CD4-positive, alpha-beta memory T cell (primary cell): ENCODE data around the gene GPLD1. TPM values are rescaled to one million over a fixed set of nuclear protein-coding genes. Genes with fewer than 3 reads are reported as not detected.

ENCODE experiments used
- CTCF ChIA-PET: fragments of 350-600 bp; sonication (Branson Sonifier 250); formaldehyde crosslinking; loops from one replicate; lab custom pipeline; 2021; ENCODE audit warnings: inconsistent platforms; ENCODE audit not compliant: partially characterized antibody; lab: Charles Lee
- POLR2A ChIA-PET: fragments of 350-600 bp; sonication (Branson Sonifier 250); formaldehyde crosslinking; loops from one replicate; lab custom pipeline; 2021; ENCODE audit not compliant: partially characterized antibody; lab: Charles Lee
- DNase-seq, 5 donors: peaks; one replicate each; pipeline versions ENCODE4 v3.0.0 to v3.0.0-alpha.2; 2020 to 2022; ENCODE audit warnings: mixed read lengths in 1 of 5
- H3K27ac ChIP-seq: one replicate; pipeline ENCODE4 v1.7.0; 2013; ENCODE audit warnings: low read depth, low read length
- H3K27me3 ChIP-seq: 2 replicates; pipeline ENCODE4 v1.7.0; 2013; ENCODE audit warnings: mild to moderate bottlenecking, low read length, moderate library complexity; ENCODE audit not compliant: insufficient read depth
- H3K36me3 ChIP-seq: 2 replicates; pipeline ENCODE4 v1.7.0; 2013; ENCODE audit warnings: mild to moderate bottlenecking, low read length, moderate library complexity; ENCODE audit not compliant: insufficient read depth
- H3K4me1 ChIP-seq: 2 replicates; pipeline ENCODE4 v1.7.0; 2013; ENCODE audit warnings: mild to moderate bottlenecking, low read length, moderate library complexity; ENCODE audit not compliant: insufficient read depth
- H3K4me3 ChIP-seq, 2 donors: one replicate each; pipeline ENCODE4 v1.7.0; 2013; ENCODE audit warnings: low read length in 2 of 2, mild to moderate bottlenecking in 1 of 2
- H3K9me3 ChIP-seq, 2 donors: one replicate each; pipeline ENCODE4 v1.7.0; 2013; ENCODE audit warnings: low read length in 2 of 2, control low read depth in 1 of 2; ENCODE audit not compliant: control insufficient read depth in 1 of 2
- H3K27ac Mint-ChIP-seq, 7 donors: one replicate each; pipeline ENCODE4 v1.8.0; 2020 to 2021; ENCODE audit warnings: mixed read lengths in 7 of 7, mild to moderate bottlenecking in 6 of 7, inconsistent platforms in 3 of 7, moderate library complexity in 3 of 7
- H3K27me3 Mint-ChIP-seq, 2 donors: one replicate each; pipeline ENCODE4 v1.8.0; 2020 to 2021; ENCODE audit warnings: mixed read lengths in 2 of 2
- H3K36me3 Mint-ChIP-seq, 2 donors: one replicate each; pipeline ENCODE4 v1.8.0; 2020 to 2021; ENCODE audit warnings: mixed read lengths in 2 of 2, inconsistent platforms in 1 of 2, mild to moderate bottlenecking in 1 of 2
- H3K4me1 Mint-ChIP-seq, 4 donors: one replicate each; pipeline ENCODE4 v1.8.0; 2020 to 2021; ENCODE audit warnings: mixed read lengths in 4 of 4, mild to moderate bottlenecking in 1 of 4
- H3K4me3 Mint-ChIP-seq, 8 donors: one replicate each; pipeline ENCODE4 v1.8.0; 2020 to 2021; ENCODE audit warnings: mixed read lengths in 8 of 8, mild to moderate bottlenecking in 7 of 8, moderate library complexity in 6 of 8, inconsistent platforms in 3 of 8
- H3K9me3 Mint-ChIP-seq, 8 donors: one replicate each; pipeline ENCODE4 v1.8.0; 2020 to 2021; ENCODE audit warnings: mixed read lengths in 8 of 8, mild to moderate bottlenecking in 5 of 8, inconsistent platforms in 3 of 8, moderate library complexity in 1 of 8
- intact Hi-C: fragments of 100-400 bp; cut with micrococcal nuclease; formaldehyde crosslinking; loops from one replicate; pipeline ENCODE4 v1.15.1; 2023
- polyA plus RNA-seq, 2 donors: library from polyadenylated mRNA; unstranded; fragments of 300-500 nt; fragmentation: Illumina TruSeq; gene quantifications; one replicate each; pipeline ENCODE4 v1.2.3, GENCODE V29; 2021
- total RNA-seq, 2 experiments: library from RNA; stranded (reverse); gene quantifications; one replicate each; pipeline ENCODE4 v1.2.3, GENCODE V29; 2021

Gene GPLD1
- total and polyA plus RNA-seq, 4 experiments from 2014 or later, result 0.30 to 1.4 (median 0.49) TPM; not detected in 1

DNA sequence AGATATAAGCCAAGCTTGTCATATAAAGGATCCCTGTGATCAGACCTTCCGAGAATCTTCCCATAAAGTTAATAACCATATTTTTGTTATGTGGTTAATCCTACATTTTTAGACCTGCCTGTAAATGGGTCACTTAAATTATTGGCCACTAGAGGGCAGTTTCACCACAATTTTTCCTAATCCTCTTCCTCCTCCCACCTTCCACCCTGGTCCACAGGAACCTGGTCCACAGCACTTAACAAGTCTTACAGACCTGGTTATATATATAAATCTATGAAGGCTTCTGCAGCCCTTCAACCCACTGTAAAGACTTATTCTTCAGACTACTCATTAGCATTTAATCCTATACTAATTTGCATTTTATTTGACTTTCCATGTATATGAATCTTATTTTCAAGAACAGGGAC is 58.3 kb downstream of the GPLD1 start:
- peaks cover 0 to 1% (median 0%) of the 10 kb centered on the region in 4 donors for H3K4me1 Mint-ChIP-seq
- Histone ChIP-seq H3K36me3 (no peaks in the 10 kb centered on the region), H3K27me3 (no peaks in the 10 kb centered on the region), H3K4me3 (no peak overlapping the region), H3K9me3 (no peaks in the 10 kb centered on the region), H3K4me1 (no peaks in the 10 kb centered on the region), H3K27ac (no peak overlapping the region)
- no peaks in the 10 kb centered on the region for H3K9me3 Mint-ChIP-seq
- H3K27ac Mint-ChIP-seq, result no peak overlapping the region
- peaks cover 0 to 10% of the 10 kb centered on the region in 2 donors for H3K36me3 Mint-ChIP-seq
- CTCF ChIA-PET, result interaction anchor here (0.7 to 4.8 kb wide), 13 partner anchors 8 to 640 kb away, joined by 3 to 34 read pairs (median 3); partner anchors contain the start of gene ALDH5A1
- H3K4me3 Mint-ChIP-seq, result no peak overlapping the region
- no peaks in the 10 kb centered on the region for H3K27me3 Mint-ChIP-seq
- intact Hi-C loops, result loop anchor here (1.0 to 5.0 kb wide), 2 partner anchors 152 to 586 kb away; no protein-coding TSS in a partner anchor
- DNase-seq, result peak in 4 of 5 donors; percentile 15 to 33 (median 28)
- POLR2A ChIA-PET, result no interaction called here

DNA sequence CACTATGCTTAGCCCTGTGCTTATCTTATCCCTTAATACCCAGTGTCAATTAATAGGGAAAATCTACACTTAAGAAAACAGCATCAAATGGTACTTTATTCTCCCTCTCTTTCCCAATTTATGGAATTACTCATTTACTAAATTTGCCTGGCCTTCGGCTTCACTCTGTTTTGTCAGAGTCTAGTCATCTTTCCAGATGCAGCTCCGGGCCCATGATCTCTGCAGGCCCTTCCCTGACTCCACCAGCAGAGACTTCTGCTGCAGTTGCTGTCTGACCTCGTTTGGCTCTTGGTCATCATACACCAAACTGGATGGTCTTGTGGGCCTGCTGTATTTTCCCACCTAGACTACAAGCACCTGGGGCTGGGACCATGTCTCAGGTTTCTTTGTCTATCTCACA is 59.3 kb downstream of the GPLD1 start:
- Mint-ChIP-seq H3K4me1 (peaks cover 0 to 1% (median 0%) of the 10 kb centered on the region in 4 donors), H3K4me3 (no peak overlapping the region), H3K36me3 (peaks cover 0 to 17% of the 10 kb centered on the region in 2 donors), H3K27me3 (no peaks in the 10 kb centered on the region), H3K27ac (no peak overlapping the region), H3K9me3 (no peaks in the 10 kb centered on the region)
- H3K27ac ChIP-seq, result no peak overlapping the region
- intact Hi-C loops, result loop anchor here (5.0 kb wide), 1 partner anchor 587 kb away; no protein-coding TSS in a partner anchor
- DNase-seq, result no peak
- ChIA-PET POLR2A (no interaction called here), CTCF (interaction anchor here (0.9 to 4.8 kb wide), 11 partner anchors 8 to 641 kb away, joined by 3 to 34 read pairs (median 4); partner anchors contain the start of gene ALDH5A1)
- H3K9me3 ChIP-seq, result no peaks in the 10 kb centered on the region
- no peak overlapping the region for H3K4me3 ChIP-seq
- no peaks in the 10 kb centered on the region for H3K27me3 ChIP-seq
- no peaks in the 10 kb centered on the region for H3K36me3 ChIP-seq
- no peaks in the 10 kb centered on the region for H3K4me1 ChIP-seq

DNA sequence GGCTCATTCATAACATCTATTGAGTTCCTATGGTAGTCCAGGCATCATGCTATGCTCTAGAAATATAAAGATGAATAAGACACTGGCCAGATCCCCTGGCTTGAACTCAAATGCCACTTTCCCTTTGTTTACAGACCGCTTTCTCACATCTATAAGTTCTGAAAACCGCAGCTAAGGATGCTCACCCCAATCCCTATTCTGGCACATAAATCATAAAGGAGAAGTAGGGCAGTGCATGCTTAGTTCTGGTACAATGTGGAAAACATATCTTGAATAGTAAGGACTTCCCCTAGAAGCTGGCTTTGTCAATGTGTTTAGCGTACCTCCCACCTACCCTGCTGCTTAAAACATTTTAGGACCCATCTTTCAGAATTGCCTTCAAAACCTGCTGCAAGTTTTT is 60.2 kb downstream of the GPLD1 start:
- Mint-ChIP-seq H3K36me3 (peaks cover 8 to 26% of the 10 kb centered on the region in 2 donors), H3K4me3 (no peak overlapping the region), H3K9me3 (no peaks in the 10 kb centered on the region), H3K27ac (no peak overlapping the region), H3K4me1 (peaks cover 0 to 1% (median 0%) of the 10 kb centered on the region in 4 donors), H3K27me3 (no peaks in the 10 kb centered on the region)
- Histone ChIP-seq H3K27me3 (no peaks in the 10 kb centered on the region), H3K36me3 (peaks cover 8% of the 10 kb centered on the region), H3K4me3 (no peak overlapping the region), H3K4me1 (no peaks in the 10 kb centered on the region), H3K27ac (no peak overlapping the region), H3K9me3 (no peaks in the 10 kb centered on the region)
- intact Hi-C loops, result no loop called here
- POLR2A ChIA-PET, result no interaction called here
- DNase-seq, result no peak
- CTCF ChIA-PET, result interaction anchor here (1.1 to 4.8 kb wide), 4 partner anchors 7 to 94 kb away, joined by 3 to 34 read pairs (median 9); no protein-coding TSS in a partner anchor

DNA sequence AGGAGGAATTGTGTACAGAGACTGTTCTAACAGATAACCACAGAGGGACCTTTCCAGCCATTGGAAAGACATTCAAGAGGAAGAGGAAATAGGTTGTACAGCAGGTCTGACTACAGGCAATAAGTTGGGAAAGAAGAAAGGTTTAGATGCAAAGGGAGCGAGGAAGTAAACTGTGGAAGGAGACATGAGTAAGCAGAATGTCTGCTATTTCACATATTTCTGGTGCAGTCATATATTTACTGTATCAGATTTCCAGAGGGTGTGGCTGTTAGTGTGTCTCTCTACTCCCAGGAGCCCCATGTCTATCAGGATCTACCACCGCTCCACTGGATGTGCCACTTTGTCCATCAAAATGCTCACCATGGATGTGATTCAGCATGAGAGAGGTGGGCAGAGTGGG is 60.8 kb downstream of the GPLD1 start:
- H3K27ac ChIP-seq, result no peak overlapping the region
- intact Hi-C loops, result no loop called here
- H3K36me3 Mint-ChIP-seq, result peaks cover 9 to 29% of the 10 kb centered on the region in 2 donors
- peaks cover 0 to 1% (median 0%) of the 10 kb centered on the region in 4 donors for H3K4me1 Mint-ChIP-seq
- peaks cover 13% of the 10 kb centered on the region for H3K36me3 ChIP-seq
- no peaks in the 10 kb centered on the region for H3K4me1 ChIP-seq
- H3K27me3 ChIP-seq, result no peaks in the 10 kb centered on the region
- H3K4me3 Mint-ChIP-seq, result no peak overlapping the region
- POLR2A ChIA-PET, result no interaction called here
- no peak overlapping the region for H3K4me3 ChIP-seq
- no peaks in the 10 kb centered on the region for H3K9me3 Mint-ChIP-seq
- H3K27ac Mint-ChIP-seq, result peak overlapping the region in 2 of 7 donors; percentile 7 to 19
- DNase-seq, result no peak
- CTCF ChIA-PET, result interaction anchor here (4.8 kb wide), 1 partner anchor 91 kb away, joined by 34 read pairs; no protein-coding TSS in a partner anchor
- no peaks in the 10 kb centered on the region for H3K9me3 ChIP-seq
- H3K27me3 Mint-ChIP-seq, result no peaks in the 10 kb centered on the region

DNA sequence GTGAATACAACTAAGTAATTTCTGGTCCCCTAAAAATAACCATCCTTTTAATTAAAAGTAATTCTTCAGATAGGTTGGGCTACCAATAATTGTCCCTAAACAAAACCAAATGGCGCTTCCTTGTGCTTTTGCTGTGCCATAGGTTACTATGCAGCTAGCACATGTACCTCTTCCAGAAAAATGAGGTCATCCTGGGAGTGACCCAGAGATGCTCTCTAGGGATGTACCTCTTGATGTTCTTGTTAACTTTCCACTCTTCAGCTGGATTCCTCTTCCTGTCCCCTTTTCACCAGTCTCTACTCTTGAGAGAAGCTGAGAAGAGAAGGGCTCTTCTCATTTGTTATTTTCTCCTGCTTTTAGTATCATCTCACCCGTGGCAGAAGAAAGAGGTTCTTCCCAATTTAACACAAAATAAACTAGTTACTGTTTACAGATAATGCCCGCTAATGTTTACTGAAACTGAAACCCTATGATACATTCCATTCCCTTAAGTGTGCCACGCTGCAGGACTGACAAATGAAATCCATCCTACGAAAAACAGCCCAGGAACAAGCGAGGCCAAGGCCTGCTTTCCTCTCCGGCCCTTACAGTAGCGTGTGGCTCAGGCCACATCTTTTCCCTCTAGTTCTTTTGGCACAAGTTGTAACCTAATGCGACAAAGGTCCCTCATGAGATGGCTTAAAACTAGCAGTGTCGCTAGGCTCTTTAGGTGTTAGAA is 62.5 kb downstream of the GPLD1 start:
- Histone ChIP-seq H3K4me1 (no peaks in the 10 kb centered on the region), H3K4me3 (no peak overlapping the region), H3K36me3 (peaks cover 21% of the 10 kb centered on the region), H3K27ac (no peak overlapping the region), H3K27me3 (no peaks in the 10 kb centered on the region), H3K9me3 (no peaks in the 10 kb centered on the region)
- Mint-ChIP-seq H3K27me3 (no peaks in the 10 kb centered on the region), H3K36me3 (peaks cover 17 to 45% of the 10 kb centered on the region in 2 donors), H3K27ac (peak overlapping the region in 3 of 7 donors; percentile 0 to 37 (median 7)), H3K4me1 (peaks cover 0 to 1% (median 0%) of the 10 kb centered on the region in 4 donors), H3K9me3 (no peaks in the 10 kb centered on the region), H3K4me3 (no peak overlapping the region)
- POLR2A ChIA-PET, result no interaction called here
- no peak for DNase-seq
- CTCF ChIA-PET, result no interaction called here
- intact Hi-C loops, result no loop called here

DNA sequence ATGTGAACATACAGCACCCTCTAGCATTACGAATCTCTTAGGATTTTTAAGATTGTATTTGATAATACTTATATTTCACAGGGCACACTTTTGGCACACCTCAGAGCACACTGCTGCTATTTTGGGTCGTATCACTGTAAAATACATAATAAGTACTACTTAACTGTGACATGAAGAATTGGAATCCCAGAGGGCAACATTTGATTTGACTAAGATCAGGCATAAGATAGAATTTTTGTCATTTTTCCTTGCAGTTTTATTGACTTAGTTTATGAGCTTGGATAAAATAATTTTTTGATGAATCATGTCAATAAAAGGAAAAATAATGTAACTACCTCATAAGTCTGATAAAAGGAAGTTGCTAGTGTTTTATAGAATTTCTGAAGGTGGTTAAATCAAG is 64.3 kb downstream of the GPLD1 start:
- Mint-ChIP-seq H3K36me3 (peaks cover 25 to 60% of the 10 kb centered on the region in 2 donors), H3K4me1 (no peaks in the 10 kb centered on the region), H3K27me3 (no peaks in the 10 kb centered on the region), H3K4me3 (no peak overlapping the region), H3K27ac (no peak overlapping the region), H3K9me3 (no peaks in the 10 kb centered on the region)
- POLR2A ChIA-PET, result interaction anchor here (1.3 kb wide), 1 partner anchor 333 kb away, joined by 3 read pairs; no protein-coding TSS in a partner anchor
- no peaks in the 10 kb centered on the region for H3K9me3 ChIP-seq
- H3K36me3 ChIP-seq, result peaks cover 32% of the 10 kb centered on the region
- no peak for DNase-seq
- H3K4me1 ChIP-seq, result no peaks in the 10 kb centered on the region
- no peak overlapping the region for H3K27ac ChIP-seq
- no peak overlapping the region for H3K4me3 ChIP-seq
- H3K27me3 ChIP-seq, result no peaks in the 10 kb centered on the region
- intact Hi-C loops, result no loop called here
- CTCF ChIA-PET, result interaction anchor here (2.1 kb wide), 1 partner anchor 10 kb away, joined by 5 read pairs; no protein-coding TSS in a partner anchor

DNA sequence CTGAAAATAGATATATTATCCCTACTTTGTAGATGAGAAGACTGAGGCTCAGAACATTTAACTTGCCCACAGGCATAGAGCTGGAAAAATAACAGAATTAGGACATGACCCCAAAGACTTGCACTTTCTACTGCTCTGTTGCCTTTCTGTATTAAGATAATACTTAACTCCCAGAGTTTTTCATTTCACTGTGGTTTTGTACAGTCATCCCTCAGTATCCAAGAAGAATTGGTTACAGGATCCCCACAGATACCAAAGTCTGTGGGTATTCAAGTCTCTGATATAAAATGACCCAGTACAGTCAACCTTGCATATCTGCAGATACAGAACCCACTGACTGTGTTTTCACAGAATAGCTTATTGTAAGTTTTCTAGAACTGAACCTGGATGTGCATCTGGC is 69.9 kb downstream of the GPLD1 start:
- H3K36me3 Mint-ChIP-seq, result peaks cover 53 to 74% of the 10 kb centered on the region in 2 donors
- CTCF ChIA-PET, result interaction anchor here (1.3 kb wide), 1 partner anchor 11 kb away, joined by 3 read pairs; no protein-coding TSS in a partner anchor

More for the DNA sequence above, 69.9 kb downstream of the GPLD1 start:
- Mint-ChIP-seq H3K4me1 (no peaks in the 10 kb centered on the region), H3K9me3 (no peaks in the 10 kb centered on the region), H3K27me3 (no peaks in the 10 kb centered on the region), H3K27ac (peak overlapping the region in 1 of 7 donors; percentile 22), H3K4me3 (no peak overlapping the region)
- H3K36me3 ChIP-seq, result peaks cover 66% of the 10 kb centered on the region
- no peak for DNase-seq
- H3K4me1 ChIP-seq, result no peaks in the 10 kb centered on the region
- no peaks in the 10 kb centered on the region for H3K9me3 ChIP-seq
- intact Hi-C loops, result no loop called here
- no peak overlapping the region for H3K27ac ChIP-seq
- no peaks in the 10 kb centered on the region for H3K27me3 ChIP-seq
- POLR2A ChIA-PET, result no interaction called here
- H3K4me3 ChIP-seq, result no peak overlapping the region
